Fibroblast of skin of scalp (primary cell): ENCODE data around the gene TCF4.

ENCODE experiments used
- DNase-seq: peaks from one replicate; pipeline ENCODE4 v3.0.0-alpha.2; 2013

TCF4 gene

GRCh38 chr18:55343396-55344073 is 244.5 kb downstream of the TCF4 start:
- DNase-seq = peak; percentile 43

GRCh38 chr18:55340998-55341397 is 247.0 kb downstream of the TCF4 start:
- DNase-seq = no peak

GRCh38 chr18:55339990-55340389 is 248.0 kb downstream of the TCF4 start:
- DNase-seq = no peak

GRCh38 chr18:55338978-55339650 is 248.9 kb downstream of the TCF4 start:
- DNase-seq = peak; percentile 46

GRCh38 chr18:55337908-55338521 is 250.0 kb downstream of the TCF4 start:
- no peak for DNase-seq

- DNase-seq = no peak
Measured at GRCh38 chr18:55337138-55337537, 250.9 kb downstream of the TCF4 start.

GRCh38 chr18:55336438-55337100 is 251.4 kb downstream of the TCF4 start:
- no peak for DNase-seq

GRCh38 chr18:55334875-55335274 is 253.1 kb downstream of the TCF4 start:
- DNase-seq = no peak

- DNase-seq = no peak
Measured at GRCh38 chr18:55331301-55331700, 256.7 kb downstream of the TCF4 start.

- peak; percentile 86 for DNase-seq
Measured at GRCh38 chr18:55328301-55328700, 259.7 kb downstream of the TCF4 start.

GRCh38 chr18:55327454-55327853 is 260.5 kb downstream of the TCF4 start:
- DNase-seq = no peak

GRCh38 chr18:55326134-55326533 is 261.9 kb downstream of the TCF4 start:
- no peak for DNase-seq

GRCh38 chr18:55324166-55324565 is 263.8 kb downstream of the TCF4 start:
- DNase-seq = no peak

GRCh38 chr18:55323051-55323994 is 264.7 kb downstream of the TCF4 start:
- DNase-seq = peak; percentile 69

GRCh38 chr18:55322178-55322735 is 265.7 kb downstream of the TCF4 start:
- peak; percentile 96 for DNase-seq

- peak; percentile 94 for DNase-seq
Measured at GRCh38 chr18:55321265-55322177, 266.5 kb downstream of the TCF4 start.

- peak; percentile 54 for DNase-seq
Measured at GRCh38 chr18:55320424-55321264, 267.3 kb downstream of the TCF4 start.

- peak; percentile 85 for DNase-seq
Measured at GRCh38 chr18:55319459-55320193, 268.4 kb downstream of the TCF4 start.

GRCh38 chr18:55318951-55319441 is 269.0 kb downstream of the TCF4 start:
- peak; percentile 63 for DNase-seq
